ENCODE data around the gene SCYGR2. TPM values are rescaled to one million over a fixed set of nuclear protein-coding genes. Genes with fewer than 3 reads are reported as not detected.

Gene SCYGR2
- total RNA-seq, 1 experiment from 2014 or later: not detected

DNA sequence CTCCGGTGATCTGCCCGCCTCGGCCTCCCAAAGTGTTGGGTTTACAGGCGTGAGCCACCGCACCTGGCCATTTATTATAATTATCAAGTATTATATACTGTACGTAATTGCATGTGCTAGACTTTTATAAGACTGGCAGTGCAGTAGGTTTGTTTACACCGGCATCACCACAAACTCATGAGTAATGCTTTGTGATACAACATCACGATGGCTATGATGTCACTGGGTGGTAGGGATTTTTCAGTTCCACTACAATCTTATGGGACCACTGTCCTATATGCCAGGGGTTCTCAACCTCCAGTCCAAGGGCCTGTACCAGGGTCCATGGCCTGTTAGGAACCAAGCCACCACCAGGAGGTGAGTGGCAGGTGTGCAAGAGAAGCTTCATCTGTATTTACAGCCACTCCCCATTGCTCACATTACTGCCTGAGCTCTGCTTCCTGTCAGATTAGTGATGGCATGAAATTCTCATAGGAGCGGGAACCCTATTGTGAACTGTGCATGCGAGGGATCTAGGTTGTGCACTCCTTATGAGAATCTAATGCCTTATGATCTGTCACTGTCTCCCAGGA is 28.0 kb downstream of the SCYGR2 start:
- no peak overlapping the region for H3K27ac Mint-ChIP-seq
- H3K56ac ChIP-seq (ENCODE audit: insufficient read length, low read depth, low read length): no peak overlapping the region
- no peak overlapping the region for H2BK15ac ChIP-seq (ENCODE audit: low read depth, low read length)
- no peak overlapping the region for H3K14ac ChIP-seq (ENCODE audit: insufficient read depth, low read length)
- H2BK20ac ChIP-seq (ENCODE audit: low read depth, low read length, poor library complexity, severe bottlenecking): no peak overlapping the region
- no peak overlapping the region for H2BK120ac ChIP-seq (ENCODE audit: low read depth, low read length, poor library complexity, severe bottlenecking)
- no peak overlapping the region for H4K8ac ChIP-seq (replicated peaks; ENCODE audit: insufficient read length, low read depth, low read length)
- no peaks in the 10 kb centered on the region; the same call in 1 of the 2 replicates for H3K27me3 Mint-ChIP-seq (ENCODE audit: low read depth)
- H3K4me1 Mint-ChIP-seq: no peaks in the 10 kb centered on the region
- no peak overlapping the region for H3T11ph ChIP-seq (ENCODE audit: low read length)
- no peak for DNase-seq
- no peaks in the 10 kb centered on the region for H3K27me3 ChIP-seq (ENCODE audit: insufficient read depth, low read length)
- no CpG with 5 or more reads among the region's 10 CpGs for WGBS (ENCODE audit: extremely low coverage, insufficient read length, low lambda C conversion rate)
- H3K79me2 ChIP-seq (ENCODE audit: insufficient read depth, low read length): no peaks in the 10 kb centered on the region
- H3K27ac ChIP-seq (ENCODE audit: insufficient read length, low read depth, low read length): no peak overlapping the region
- H3K4me1 ChIP-seq (ENCODE audit: insufficient read depth, low read length): no peaks in the 10 kb centered on the region; the same call in none of the 2 replicates
- H2BK5ac ChIP-seq (ENCODE audit: insufficient read length, low read length): no peak overlapping the region
- no peak overlapping the region for H3K4me2 ChIP-seq (ENCODE audit: insufficient read depth, insufficient read length, low read length)
- H3K4me3 Mint-ChIP-seq: no peak overlapping the region
- no peak overlapping the region for H4K91ac ChIP-seq (ENCODE audit: insufficient read length, low read depth, low read length)
- H3K18ac ChIP-seq (ENCODE audit: insufficient read length, low read depth, low read length): no peak overlapping the region
- no peaks in the 10 kb centered on the region for H3K36me3 Mint-ChIP-seq (ENCODE audit: insufficient read depth in 1 of 3, low read depth in 3 of 3)
- H3K4ac ChIP-seq (ENCODE audit: low read depth, low read length): no peak overlapping the region
- no peak overlapping the region for H2AK5ac ChIP-seq (ENCODE audit: insufficient read length, low read length)
- H3K9me3 ChIP-seq (ENCODE audit: control insufficient read depth, low read depth, low read length): no peaks in the 10 kb centered on the region
- no peak overlapping the region for H3K9ac ChIP-seq (ENCODE audit: extremely low read depth, insufficient read length, low read length)
- H3K9me3 Mint-ChIP-seq: no peaks in the 10 kb centered on the region
- no peak overlapping the region for H2AFZ ChIP-seq (ENCODE audit: low read length)
- no peaks in the 10 kb centered on the region for H4K20me1 ChIP-seq (ENCODE audit: control insufficient read depth, insufficient read depth, insufficient read length)
- no peaks in the 10 kb centered on the region for H3K79me1 ChIP-seq (ENCODE audit: insufficient read depth, low read depth, low read length, poor library complexity, severe bottlenecking)
- H3K23me2 ChIP-seq (ENCODE audit: insufficient read length, low read depth, low read length, poor library complexity, severe bottlenecking): no peaks in the 10 kb centered on the region
- TF ChIP-seq, protein P1, sequence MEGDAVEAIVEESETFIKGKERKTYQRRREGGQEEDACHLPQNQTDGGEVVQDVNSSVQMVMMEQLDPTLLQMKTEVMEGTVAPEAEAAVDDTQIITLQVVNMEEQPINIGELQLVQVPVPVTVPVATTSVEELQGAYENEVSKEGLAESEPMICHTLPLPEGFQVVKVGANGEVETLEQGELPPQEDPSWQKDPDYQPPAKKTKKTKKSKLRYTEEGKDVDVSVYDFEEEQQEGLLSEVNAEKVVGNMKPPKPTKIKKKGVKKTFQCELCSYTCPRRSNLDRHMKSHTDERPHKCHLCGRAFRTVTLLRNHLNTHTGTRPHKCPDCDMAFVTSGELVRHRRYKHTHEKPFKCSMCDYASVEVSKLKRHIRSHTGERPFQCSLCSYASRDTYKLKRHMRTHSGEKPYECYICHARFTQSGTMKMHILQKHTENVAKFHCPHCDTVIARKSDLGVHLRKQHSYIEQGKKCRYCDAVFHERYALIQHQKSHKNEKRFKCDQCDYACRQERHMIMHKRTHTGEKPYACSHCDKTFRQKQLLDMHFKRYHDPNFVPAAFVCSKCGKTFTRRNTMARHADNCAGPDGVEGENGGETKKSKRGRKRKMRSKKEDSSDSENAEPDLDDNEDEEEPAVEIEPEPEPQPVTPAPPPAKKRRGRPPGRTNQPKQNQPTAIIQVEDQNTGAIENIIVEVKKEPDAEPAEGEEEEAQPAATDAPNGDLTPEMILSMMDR (conservative IDR thresholded peaks at IDR 0.05): no peak
- no peak overlapping the region for H2BK12ac ChIP-seq (ENCODE audit: insufficient read length, low read depth, low read length)
- no peak overlapping the region for H4K5ac ChIP-seq (ENCODE audit: insufficient read length, low read depth, low read length)
- no peak overlapping the region for H3K23ac ChIP-seq (ENCODE audit: insufficient read length, low read depth, low read length)

Data from H9 (cell line).